ENCODE measurements around the gene TMEM35A. TPM values are rescaled to one million over a fixed set of nuclear protein-coding genes. Genes with fewer than 3 reads are reported as not detected.

TMEM35A gene
- total RNA-seq, 1 donor from 2014 or later, result 5.4 TPM

- DNase-seq (ENCODE audit: extremely low spot score in 2 of 2), result no peak
- no peaks in the 10 kb centered on the region for H3K4me1 ChIP-seq
- H3K9me3 ChIP-seq, result no peaks in the 10 kb centered on the region
- H3K36me3 ChIP-seq, result no peaks in the 10 kb centered on the region
- no peaks in the 10 kb centered on the region for H3K27me3 ChIP-seq
- H3K4me3 ChIP-seq, result peak overlapping the region; percentile 34 to 36
- no peak overlapping the region for H3K27ac ChIP-seq
- TF ChIP-seq, protein P1, sequence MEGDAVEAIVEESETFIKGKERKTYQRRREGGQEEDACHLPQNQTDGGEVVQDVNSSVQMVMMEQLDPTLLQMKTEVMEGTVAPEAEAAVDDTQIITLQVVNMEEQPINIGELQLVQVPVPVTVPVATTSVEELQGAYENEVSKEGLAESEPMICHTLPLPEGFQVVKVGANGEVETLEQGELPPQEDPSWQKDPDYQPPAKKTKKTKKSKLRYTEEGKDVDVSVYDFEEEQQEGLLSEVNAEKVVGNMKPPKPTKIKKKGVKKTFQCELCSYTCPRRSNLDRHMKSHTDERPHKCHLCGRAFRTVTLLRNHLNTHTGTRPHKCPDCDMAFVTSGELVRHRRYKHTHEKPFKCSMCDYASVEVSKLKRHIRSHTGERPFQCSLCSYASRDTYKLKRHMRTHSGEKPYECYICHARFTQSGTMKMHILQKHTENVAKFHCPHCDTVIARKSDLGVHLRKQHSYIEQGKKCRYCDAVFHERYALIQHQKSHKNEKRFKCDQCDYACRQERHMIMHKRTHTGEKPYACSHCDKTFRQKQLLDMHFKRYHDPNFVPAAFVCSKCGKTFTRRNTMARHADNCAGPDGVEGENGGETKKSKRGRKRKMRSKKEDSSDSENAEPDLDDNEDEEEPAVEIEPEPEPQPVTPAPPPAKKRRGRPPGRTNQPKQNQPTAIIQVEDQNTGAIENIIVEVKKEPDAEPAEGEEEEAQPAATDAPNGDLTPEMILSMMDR (IDR thresholded peaks at IDR 0.05), result no peak
- TF ChIP-seq POLR2A (IDR thresholded peaks at IDR 0.05) (no peak), POLR2AphosphoS5 (IDR thresholded peaks at IDR 0.05; ENCODE audit: insufficient read depth in 1 of 2, low read depth in 1 of 2) (no peak)
- intact Hi-C loops (cut with DNase I), result no loop called here
Measured at GRCh38 chrX:101079736-101080270, 1.1 kb downstream of the TMEM35A start.

DNA sequence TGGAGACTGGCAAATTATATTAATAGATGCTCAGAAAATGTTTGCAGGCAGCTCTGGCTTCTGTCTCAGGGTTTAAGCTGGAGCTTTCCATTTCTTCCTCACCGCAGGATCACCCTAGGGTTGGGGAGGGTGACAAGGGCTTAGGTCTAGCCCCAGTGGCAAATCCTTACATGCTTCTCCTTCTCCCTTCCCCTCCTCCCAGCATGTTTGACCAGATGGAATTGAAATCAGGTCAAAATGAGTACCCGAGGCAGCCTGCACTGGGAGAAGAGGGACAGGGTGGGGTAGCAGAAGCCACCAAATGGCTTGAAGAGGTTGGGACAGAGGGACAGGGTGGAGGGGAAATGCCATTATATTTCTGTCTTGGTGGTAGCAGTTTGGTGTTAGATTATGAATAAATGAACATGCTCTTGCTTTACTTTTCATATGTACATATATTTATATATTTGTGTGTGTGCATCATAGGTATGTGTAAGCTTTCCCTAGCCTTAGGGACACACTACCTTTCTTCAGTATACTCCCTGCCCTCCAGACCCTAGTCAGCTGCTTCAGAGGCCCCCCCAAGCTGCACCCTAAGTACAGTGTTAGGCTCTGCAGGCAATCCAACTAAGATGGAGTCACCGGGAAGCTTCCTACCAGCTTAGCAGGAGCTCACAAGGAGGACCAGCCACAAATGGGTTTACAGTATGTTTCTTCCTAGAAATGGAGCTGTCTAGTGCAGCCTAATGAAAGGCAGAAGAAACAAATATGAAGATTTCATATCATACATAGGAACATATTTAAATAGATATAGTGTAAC lies 1.8 kb downstream of the TMEM35A start:
- intact Hi-C loops (cut with DNase I), result no loop called here
- Histone ChIP-seq H3K27ac (no peak overlapping the region), H3K9me3 (no peaks in the 10 kb centered on the region), H3K27me3 (no peaks in the 10 kb centered on the region), H3K36me3 (no peaks in the 10 kb centered on the region), H3K4me3 (peak overlapping the region; percentile 34 to 36), H3K4me1 (no peaks in the 10 kb centered on the region)
- TF ChIP-seq POLR2AphosphoS5 (IDR thresholded peaks at IDR 0.05; ENCODE audit: insufficient read depth in 1 of 2, low read depth in 1 of 2), result no peak
- no peak for TF ChIP-seq POLR2A (IDR thresholded peaks at IDR 0.05)
- TF ChIP-seq, protein P1 (IDR thresholded peaks at IDR 0.05), result no peak
- DNase-seq (ENCODE audit: extremely low spot score in 2 of 2), result no peak

- Histone ChIP-seq H3K9me3 (no peaks in the 10 kb centered on the region), H3K27me3 (no peaks in the 10 kb centered on the region), H3K4me1 (no peaks in the 10 kb centered on the region), H3K36me3 (no peaks in the 10 kb centered on the region), H3K4me3 (no peak overlapping the region), H3K27ac (no peak overlapping the region)
- DNase-seq (ENCODE audit: extremely low spot score in 2 of 2), result no peak
- TF ChIP-seq, protein P1 (IDR thresholded peaks at IDR 0.05), result no peak
- TF ChIP-seq POLR2A (IDR thresholded peaks at IDR 0.05) (no peak), POLR2AphosphoS5 (IDR thresholded peaks at IDR 0.05; ENCODE audit: insufficient read depth in 1 of 2, low read depth in 1 of 2) (no peak)
- intact Hi-C loops (cut with DNase I), result no loop called here
Measured at GRCh38 chrX:101081231-101081630, 2.6 kb downstream of the TMEM35A start.

- no peak overlapping the region for H3K27ac ChIP-seq
Measured at GRCh38 chrX:101091817-101092216, 13.1 kb downstream of the TMEM35A start.

More at GRCh38 chrX:101091817-101092216, 13.1 kb downstream of the TMEM35A start:
- TF ChIP-seq, protein P1 (IDR thresholded peaks at IDR 0.05), result no peak
- TF ChIP-seq POLR2AphosphoS5 (IDR thresholded peaks at IDR 0.05; ENCODE audit: insufficient read depth in 1 of 2, low read depth in 1 of 2) (no peak), POLR2A (IDR thresholded peaks at IDR 0.05) (no peak)
- H3K4me1 ChIP-seq, result no peaks in the 10 kb centered on the region
- no peak for DNase-seq (ENCODE audit: extremely low spot score in 2 of 2)
- H3K36me3 ChIP-seq, result no peaks in the 10 kb centered on the region
- intact Hi-C loops (cut with DNase I), result no loop called here
- no peak overlapping the region for H3K4me3 ChIP-seq
- no peaks in the 10 kb centered on the region for H3K27me3 ChIP-seq
- no peaks in the 10 kb centered on the region for H3K9me3 ChIP-seq
